HG03575 (cell line): ENCODE data around the gene POLE2.
"Not testable (repeated sequence)": the region's sequence is repeated elsewhere in the genome, so short reads cannot be mapped to it uniquely, and the experiment has no call there.

Experiments
- ATAC-seq: cut with Tn5 transposase; IDR thresholded peaks from one replicate; pipeline ENCODE4 v1.9.1; 2021; ENCODE audit not compliant: unreplicated experiment, insufficient number of reproducible peaks, low FRiP score; ENCODE audit errors: extremely low read depth

The POLE2 gene

GRCh38 chr14:49677643-49678042 lies 10.4 kb downstream of the POLE2 start:
- no peak for ATAC-seq

DNA sequence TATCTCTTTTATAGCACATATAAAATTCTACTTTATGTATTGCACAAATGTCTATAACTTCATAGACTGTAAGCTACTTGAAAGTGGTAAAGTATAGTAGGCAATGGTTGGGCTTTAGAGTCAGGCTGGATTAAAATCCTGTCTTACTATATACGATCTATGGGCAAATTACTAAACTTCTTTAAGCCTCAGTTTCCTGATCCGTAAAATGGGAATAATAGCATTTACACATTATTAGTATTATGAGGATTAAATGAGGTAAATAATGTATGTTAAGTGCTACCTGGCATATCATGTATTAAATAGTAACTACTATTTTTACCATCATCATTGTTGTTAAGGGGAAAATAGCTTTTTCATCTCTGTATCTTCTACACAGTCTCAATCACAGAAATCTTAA lies 14.4 kb downstream of the POLE2 start:
- no peak for ATAC-seq

DNA sequence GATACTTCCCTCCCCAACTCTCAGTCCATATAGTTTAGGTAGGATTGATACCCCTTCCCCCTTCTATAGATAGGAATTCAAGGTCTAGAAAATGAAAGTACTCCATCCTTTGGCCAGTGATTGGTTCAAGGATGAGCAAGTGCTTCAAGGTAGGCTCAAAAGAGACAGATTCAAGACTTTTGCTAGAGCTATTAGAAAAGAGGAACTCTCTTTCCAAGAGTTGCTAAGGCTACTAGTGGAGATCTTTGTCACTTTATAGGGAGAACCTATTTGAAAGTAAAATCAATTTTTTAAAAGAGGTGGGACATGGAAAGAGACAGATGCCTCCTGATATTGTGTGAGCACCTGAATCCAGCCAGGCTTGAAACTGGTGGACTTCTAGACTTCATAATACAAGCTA lies 17.5 kb downstream of the POLE2 start:
- no peak for ATAC-seq

DNA sequence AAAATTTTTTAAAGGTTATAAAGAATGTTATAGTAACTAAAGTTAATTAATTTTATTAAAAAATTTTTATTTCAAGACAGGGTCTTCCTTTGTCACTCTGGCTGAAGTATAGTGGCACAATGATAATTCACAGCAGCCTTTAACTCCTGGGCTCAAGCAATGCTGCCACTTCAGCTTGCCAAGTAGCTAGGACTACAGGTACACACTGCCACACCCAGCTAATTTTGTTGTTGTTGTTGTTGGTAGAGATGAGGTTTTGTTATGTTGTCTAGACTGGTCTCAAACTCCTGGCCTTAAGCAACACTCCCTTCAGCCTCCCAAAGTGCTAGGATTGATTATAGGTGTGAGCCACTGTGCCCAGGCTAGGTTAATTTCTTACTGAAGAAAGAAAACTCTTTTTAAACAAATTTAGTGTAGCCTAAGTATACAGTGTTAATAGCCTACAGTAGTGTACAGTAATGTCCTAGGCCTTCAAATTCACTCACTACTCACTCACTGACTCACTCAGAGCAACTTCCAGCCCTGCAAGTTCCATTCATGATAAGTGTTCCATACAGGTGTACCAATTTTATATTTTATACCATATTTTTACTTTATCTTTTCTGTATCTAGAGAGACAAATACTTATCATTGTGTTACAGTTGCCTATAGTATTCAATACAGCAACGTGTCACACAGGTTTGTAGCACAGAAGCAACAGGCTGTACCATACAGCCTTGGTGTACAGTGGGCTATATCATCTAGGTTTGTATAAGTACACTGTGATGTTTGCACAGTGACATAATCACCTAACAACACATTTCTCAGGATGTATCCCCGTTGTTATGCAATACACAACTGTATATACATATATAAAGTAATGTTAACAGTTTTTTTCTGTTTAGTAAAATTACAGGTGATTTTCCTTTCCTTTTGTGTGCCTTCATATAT lies 28.2 kb downstream of the POLE2 start:
- ATAC-seq, result no peak

- not testable (repeated sequence) for ATAC-seq
These were observed 30.5 kb downstream of the POLE2 start for GRCh38 chr14:49657500-49657899.

DNA sequence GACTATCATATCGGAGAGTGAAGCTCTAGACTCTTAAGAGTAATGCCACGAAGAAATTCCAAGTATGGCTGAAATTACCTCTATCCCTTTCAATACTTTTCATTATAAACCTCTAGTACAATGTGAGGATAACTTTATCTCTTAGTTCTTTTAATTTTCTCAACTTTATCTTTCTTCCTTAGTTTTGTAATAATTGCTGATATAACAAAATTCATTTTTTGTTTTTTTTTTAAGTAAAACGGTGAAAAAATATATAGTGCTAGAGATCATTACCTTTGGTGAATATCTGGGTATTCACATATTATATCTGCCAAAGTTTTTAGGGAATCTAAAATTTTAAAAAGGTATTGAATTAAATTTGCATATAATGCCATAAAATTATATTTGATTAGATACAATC lies 33.5 kb downstream of the POLE2 start:
- no peak for ATAC-seq

- ATAC-seq, result no peak
These were observed 34.5 kb downstream of the POLE2 start for GRCh38 chr14:49653508-49653907.

GRCh38 chr14:49642163-49642562 lies 45.9 kb downstream of the POLE2 start:
- ATAC-seq, result no peak

GRCh38 chr14:49641697-49642129 lies 46.3 kb downstream of the POLE2 start:
- no peak for ATAC-seq

DNA sequence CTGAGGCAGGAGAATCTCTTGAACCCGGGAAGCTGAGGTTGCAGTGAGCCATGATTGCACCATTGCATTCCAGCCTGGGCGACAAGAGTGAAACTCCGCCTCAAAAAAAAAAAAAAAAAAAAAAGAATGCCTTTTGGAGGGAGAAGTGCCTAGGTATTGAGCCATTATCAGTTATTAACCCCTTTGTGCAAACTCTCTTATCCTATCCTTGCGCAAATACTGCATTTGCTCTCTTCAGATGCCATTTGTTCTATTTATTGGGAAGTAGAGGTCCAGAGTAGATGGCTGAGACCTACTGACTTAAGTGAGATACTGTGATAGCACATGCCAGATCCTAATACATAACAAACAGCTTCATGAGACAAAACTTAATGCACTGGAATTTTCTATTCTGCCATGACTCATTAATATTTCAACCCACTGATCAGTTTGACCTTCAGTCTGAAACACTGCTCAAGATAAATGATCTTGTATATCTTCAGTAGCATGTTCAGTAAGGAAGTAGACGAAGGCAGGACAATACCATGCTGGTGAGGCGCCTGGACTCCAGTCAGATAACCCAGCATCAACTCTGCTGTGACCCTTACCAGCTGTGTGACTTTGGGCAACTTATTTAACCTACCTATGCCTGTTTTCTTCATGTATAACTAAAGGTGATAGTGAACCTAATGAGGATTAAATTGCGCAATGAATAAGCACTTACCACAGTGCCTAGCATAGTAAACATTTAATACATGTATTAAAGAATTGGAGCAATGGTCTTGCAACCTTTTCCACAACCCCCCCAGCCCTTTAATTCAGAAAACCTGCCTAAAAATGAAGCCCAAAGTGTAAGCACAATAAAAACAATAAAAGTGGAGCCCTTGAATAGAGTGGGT lies 47.2 kb downstream of the POLE2 start:
- ATAC-seq, result no peak

- ATAC-seq, result no peak
These were observed 50.4 kb downstream of the POLE2 start for GRCh38 chr14:49637534-49638078.

DNA sequence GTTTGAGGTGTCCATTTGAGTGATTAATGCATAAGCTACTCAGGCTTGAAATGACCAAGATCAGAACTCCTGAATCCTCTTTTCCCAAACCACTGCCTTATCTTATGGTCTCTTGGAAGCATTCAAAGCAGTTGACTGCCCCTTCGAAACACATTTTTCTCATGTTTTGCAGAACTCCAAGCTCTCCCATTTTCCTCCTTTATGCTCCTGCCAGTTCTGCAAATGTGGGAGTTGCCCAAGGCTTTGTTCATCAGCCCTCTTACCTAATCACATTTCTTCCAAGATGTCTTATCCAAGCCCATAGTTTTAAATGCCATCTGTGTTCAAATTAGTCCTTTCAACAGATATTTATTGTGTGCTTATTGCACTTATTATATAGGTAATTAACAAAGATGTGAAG lies 51.1 kb downstream of the POLE2 start:
- ATAC-seq, result no peak

DNA sequence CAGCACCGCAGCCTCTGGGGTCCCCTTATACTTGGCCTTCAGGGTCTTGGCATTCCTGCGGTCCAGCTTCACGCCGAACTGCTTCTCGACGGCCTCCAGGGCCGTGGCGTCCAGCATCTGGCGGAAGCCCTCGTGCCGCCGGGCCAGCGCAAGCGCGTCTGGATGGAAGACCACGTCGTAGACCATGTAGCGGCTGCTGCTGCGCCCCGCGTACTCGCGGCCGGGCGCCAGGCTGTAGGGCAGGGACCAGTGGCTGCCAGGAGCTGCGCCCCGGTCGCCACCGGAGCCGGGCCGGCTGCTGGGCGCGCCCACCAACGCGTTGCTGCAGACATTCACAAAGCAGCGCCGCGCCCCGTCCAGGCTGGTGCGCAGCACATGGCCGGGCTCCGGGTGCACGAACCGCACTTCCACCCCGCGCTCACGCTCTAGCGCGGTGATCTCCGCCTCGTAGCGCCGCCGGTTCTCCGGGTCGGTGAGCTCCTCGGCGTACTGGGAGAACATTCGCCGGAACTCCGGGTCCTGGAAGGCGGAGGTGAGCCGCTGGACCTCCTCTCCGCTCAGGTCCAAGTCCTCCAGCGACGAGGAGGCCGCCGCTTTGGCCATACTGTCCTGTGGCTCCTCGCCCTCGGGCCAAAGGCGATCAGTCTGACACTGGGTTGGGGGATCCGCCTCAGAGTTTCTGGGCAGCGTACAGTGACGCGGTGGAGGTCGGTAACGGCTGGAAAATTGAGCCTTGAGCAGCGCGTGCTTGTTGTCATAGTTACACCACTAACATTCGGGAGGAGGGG lies 53.3 kb downstream of the POLE2 start, which contains the start of gene DNAAF2:
TSS of gene DNAAF2 (minus strand) at position 698 of the 788 bp plus-strand sequence. CDS start at position 603, 95 bp downstream.
- ATAC-seq, result peak; percentile 1

- ATAC-seq, result peak; percentile 51
These were observed 54.1 kb downstream of the POLE2 start for GRCh38 chr14:49633640-49634546.

- ATAC-seq, result no peak
These were observed 63.8 kb downstream of the POLE2 start for GRCh38 chr14:49623941-49624839.

GRCh38 chr14:49623387-49623786 lies 64.6 kb downstream of the POLE2 start:
- ATAC-seq, result no peak
